HT-29 (cell line): Measurements from ENCODE around the gene ZCCHC14. TPM values are rescaled to one million over a fixed set of nuclear protein-coding genes. Genes with fewer than 3 reads are reported as not detected.
"Not testable (repeated sequence)": the region's sequence is repeated elsewhere in the genome, so short reads cannot be mapped to it uniquely, and the experiment has no call there.

ENCODE experiments used
- DNase-seq: peaks from one replicate; pipeline ENCODE4 v3.0.0-alpha.2; 2015; ENCODE audit warnings: low spot score
- total RNA-seq: library from RNA; depleted of rRNA; stranded (reverse); fragments of >200 nt; shearing (Covaris generic); gene quantifications from 2 replicates; pipeline ENCODE4 v1.2.3, GENCODE V29; 2014

ZCCHC14 gene
- total RNA-seq, 1 experiment from 2014 or later = 13.8 TPM

- DNase-seq = no peak
These were observed 31.6 kb upstream of the ZCCHC14 start for GRCh38 chr16:87524407-87524806.

- DNase-seq = not testable (repeated sequence)
These were observed 30.8 kb upstream of the ZCCHC14 start for GRCh38 chr16:87523605-87524004.

- not testable (repeated sequence) for DNase-seq
These were observed 28.9 kb upstream of the ZCCHC14 start for GRCh38 chr16:87521764-87522163.

GRCh38 chr16:87519170-87519569 lies 26.3 kb upstream of the ZCCHC14 start:
- not testable (repeated sequence) for DNase-seq

GRCh38 chr16:87518430-87519051 lies 25.7 kb upstream of the ZCCHC14 start:
- not testable (repeated sequence) for DNase-seq

GRCh38 chr16:87517610-87518429 lies 25.0 kb upstream of the ZCCHC14 start:
- DNase-seq = not testable (repeated sequence)

GRCh38 chr16:87516361-87516760 lies 23.5 kb upstream of the ZCCHC14 start:
- no peak for DNase-seq

- no peak for DNase-seq
These were observed 22.9 kb upstream of the ZCCHC14 start for GRCh38 chr16:87515475-87516330.

GRCh38 chr16:87509778-87510177 lies 17.0 kb upstream of the ZCCHC14 start:
- DNase-seq = not testable (repeated sequence)

GRCh38 chr16:87507351-87508069 lies 14.7 kb upstream of the ZCCHC14 start:
- no peak for DNase-seq

- DNase-seq = no peak
These were observed 13.9 kb upstream of the ZCCHC14 start for GRCh38 chr16:87506423-87507350.

- no peak for DNase-seq
These were observed 13.0 kb upstream of the ZCCHC14 start for GRCh38 chr16:87505834-87506233.

- DNase-seq = not testable (repeated sequence)
These were observed 10.6 kb upstream of the ZCCHC14 start for GRCh38 chr16:87503232-87503937.

- no peak for DNase-seq
These were observed 9.6 kb upstream of the ZCCHC14 start for GRCh38 chr16:87502308-87502969.

GRCh38 chr16:87501117-87501516 lies 8.3 kb upstream of the ZCCHC14 start:
- DNase-seq = no peak

GRCh38 chr16:87499189-87499486 lies 6.3 kb upstream of the ZCCHC14 start:
- no peak for DNase-seq

- no peak for DNase-seq
These were observed 5.7 kb upstream of the ZCCHC14 start for GRCh38 chr16:87498324-87499188.

- DNase-seq = not testable (repeated sequence)
These were observed 5.0 kb upstream of the ZCCHC14 start for GRCh38 chr16:87497767-87498290.
